ENCODE measurements around the gene SNX33. TPM values are rescaled to one million over a fixed set of nuclear protein-coding genes. Genes with fewer than 3 reads are reported as not detected.
A peak's percentile ranks its signal among the peaks of the same experiment; 100 is the strongest.

The SNX33 gene
- total and polyA plus RNA-seq, 9 donors, result 16.0 to 37.3 (median 28.3) TPM

DNA sequence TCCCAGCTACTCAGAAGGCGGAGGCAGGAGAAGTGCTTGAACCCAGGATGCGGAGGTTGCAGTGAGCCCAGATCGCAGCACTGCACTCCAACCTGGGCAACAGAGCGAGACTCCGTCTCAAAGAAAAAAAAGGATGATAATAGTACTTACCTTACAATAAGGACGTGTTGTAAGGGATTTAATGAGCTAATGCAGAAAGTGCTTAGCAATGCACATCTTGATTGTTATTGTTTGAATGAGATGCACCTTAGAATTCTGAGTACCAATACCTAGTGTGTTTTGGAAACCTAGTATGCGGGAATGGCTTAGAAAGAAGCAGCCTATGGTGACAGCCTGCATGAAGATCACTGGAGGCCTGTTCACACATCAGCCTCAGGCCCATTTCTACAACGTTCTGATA lies 41.7 kb upstream of the SNX33 start:
- no peak for TF ChIP-seq EP300 (IDR thresholded peaks at IDR 0.05)
- TF ChIP-seq, protein P1, sequence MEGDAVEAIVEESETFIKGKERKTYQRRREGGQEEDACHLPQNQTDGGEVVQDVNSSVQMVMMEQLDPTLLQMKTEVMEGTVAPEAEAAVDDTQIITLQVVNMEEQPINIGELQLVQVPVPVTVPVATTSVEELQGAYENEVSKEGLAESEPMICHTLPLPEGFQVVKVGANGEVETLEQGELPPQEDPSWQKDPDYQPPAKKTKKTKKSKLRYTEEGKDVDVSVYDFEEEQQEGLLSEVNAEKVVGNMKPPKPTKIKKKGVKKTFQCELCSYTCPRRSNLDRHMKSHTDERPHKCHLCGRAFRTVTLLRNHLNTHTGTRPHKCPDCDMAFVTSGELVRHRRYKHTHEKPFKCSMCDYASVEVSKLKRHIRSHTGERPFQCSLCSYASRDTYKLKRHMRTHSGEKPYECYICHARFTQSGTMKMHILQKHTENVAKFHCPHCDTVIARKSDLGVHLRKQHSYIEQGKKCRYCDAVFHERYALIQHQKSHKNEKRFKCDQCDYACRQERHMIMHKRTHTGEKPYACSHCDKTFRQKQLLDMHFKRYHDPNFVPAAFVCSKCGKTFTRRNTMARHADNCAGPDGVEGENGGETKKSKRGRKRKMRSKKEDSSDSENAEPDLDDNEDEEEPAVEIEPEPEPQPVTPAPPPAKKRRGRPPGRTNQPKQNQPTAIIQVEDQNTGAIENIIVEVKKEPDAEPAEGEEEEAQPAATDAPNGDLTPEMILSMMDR (IDR thresholded peaks at IDR 0.05), result no peak
- no peak for TF ChIP-seq POLR2A (IDR thresholded peaks at IDR 0.05)
- WGBS, 3 donors, result 91 to 93% (median 93%) methylated on average over 8 of the region's 8 CpGs
- no peak overlapping the region for H3K27ac ChIP-seq

DNA sequence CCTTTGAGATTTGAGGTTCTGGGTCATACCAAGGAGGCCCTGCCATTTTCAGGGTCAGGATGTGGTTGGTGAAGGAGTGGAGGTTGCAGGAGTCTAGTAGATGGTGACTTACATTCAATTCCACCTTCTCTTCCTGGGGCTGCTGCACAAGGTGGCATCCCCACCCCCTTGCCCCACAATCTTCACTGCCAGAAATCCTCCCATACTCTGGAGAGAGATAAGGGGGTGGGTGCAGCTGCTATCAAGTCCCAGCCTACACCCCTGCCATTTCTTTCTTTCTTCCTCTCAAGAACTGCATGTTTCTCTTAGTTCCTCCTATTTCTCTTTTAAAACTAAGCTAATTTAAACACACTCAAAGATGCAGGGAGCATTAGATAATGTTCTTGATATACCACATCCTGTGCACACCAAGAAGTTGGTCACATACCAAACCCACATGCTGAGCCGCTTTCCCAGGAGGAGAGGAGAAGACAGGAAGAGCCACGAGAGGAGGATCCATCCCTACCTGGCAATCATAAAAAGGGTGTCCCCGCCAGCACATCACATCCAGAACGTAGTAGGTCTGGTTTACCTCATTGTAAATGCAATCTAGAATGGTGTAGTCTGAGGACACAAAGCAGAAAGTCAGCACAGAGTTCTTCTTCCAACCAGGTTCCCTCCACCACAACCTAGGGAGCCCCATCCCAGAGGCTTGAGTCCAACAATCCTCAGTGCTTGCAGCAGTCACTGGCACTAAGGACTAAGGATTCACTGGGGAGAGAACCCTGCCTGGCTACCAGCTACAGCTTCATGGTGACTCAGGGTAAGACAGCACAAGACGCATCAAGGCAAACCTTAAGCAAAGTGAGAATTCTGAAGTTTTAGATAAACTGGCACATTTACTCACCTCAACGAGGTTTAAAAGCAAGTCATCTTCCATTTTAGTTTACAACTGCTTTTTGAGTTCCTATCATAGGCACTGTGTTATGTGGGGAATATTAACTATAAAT lies 40.7 kb upstream of the SNX33 start:
- intact Hi-C loops (cut with DNase I), result loop anchor here in 1 of 4 donors (10.0 kb wide), 1 partner anchor 78 kb away; no protein-coding TSS in a partner anchor
- H3K9me3 ChIP-seq, result no peaks in the 10 kb centered on the region
- no peaks in the 10 kb centered on the region for H3K36me3 ChIP-seq
- no peak overlapping the region for H3K4me3 ChIP-seq
- DNase-seq, result no peak
- 79 to 82% (median 80%) methylated on average over 6 of the region's 6 CpGs for WGBS, 3 donors
- H3K4me1 ChIP-seq (ENCODE audit: insufficient read depth), result no peaks in the 10 kb centered on the region
- no peak overlapping the region for H3K27ac ChIP-seq
- no peaks in the 10 kb centered on the region for H3K27me3 ChIP-seq
- TF ChIP-seq, protein P1 (IDR thresholded peaks at IDR 0.05), result no peak
- TF ChIP-seq POLR2A (IDR thresholded peaks at IDR 0.05) (no peak), EP300 (IDR thresholded peaks at IDR 0.05) (no peak)

More for the DNA sequence above, 41.7 kb upstream of the SNX33 start:
- Histone ChIP-seq H3K36me3 (no peaks in the 10 kb centered on the region), H3K9me3 (no peaks in the 10 kb centered on the region), H3K4me3 (no peak overlapping the region), H3K4me1 (ENCODE audit: insufficient read depth) (no peaks in the 10 kb centered on the region), H3K27me3 (no peaks in the 10 kb centered on the region)
- no peak for DNase-seq
- intact Hi-C loops (cut with DNase I), result loop anchor here in 1 of 4 donors (10.0 kb wide), 1 partner anchor 79 kb away; no protein-coding TSS in a partner anchor

DNA sequence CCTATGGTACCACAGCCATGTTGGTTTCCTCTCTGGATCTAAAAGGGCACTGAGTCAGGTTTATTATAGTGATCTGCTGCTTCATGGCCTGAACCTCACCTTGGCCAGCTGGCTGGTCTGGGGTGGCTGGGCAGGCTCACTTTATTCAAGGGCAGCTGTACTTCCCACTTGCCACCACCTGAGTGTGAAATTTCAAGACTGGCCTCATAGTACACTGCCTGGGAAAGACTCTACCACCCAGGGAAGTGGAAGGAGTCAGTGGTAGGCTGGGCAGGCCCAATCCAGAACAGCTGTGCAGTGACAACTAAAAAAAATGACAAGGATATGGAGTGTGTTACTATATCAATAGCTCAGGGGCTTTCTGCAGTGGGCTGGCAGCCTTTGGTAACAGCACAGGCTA lies 30.9 kb upstream of the SNX33 start:
- intact Hi-C loops (cut with DNase I), result loop anchor here in 2 of 4 donors (10.0 kb wide), 2 partner anchors 92 to 102 kb away; no protein-coding TSS in a partner anchor
- Histone ChIP-seq H3K9me3 (no peaks in the 10 kb centered on the region), H3K27me3 (no peaks in the 10 kb centered on the region), H3K4me1 (ENCODE audit: insufficient read depth) (peaks cover 14% of the 10 kb centered on the region), H3K27ac (no peak overlapping the region), H3K36me3 (no peaks in the 10 kb centered on the region), H3K4me3 (no peak overlapping the region)
- DNase-seq, result no peak
- TF ChIP-seq POLR2A (IDR thresholded peaks at IDR 0.05) (no peak), EP300 (IDR thresholded peaks at IDR 0.05) (no peak)
- TF ChIP-seq, protein P1 (IDR thresholded peaks at IDR 0.05), result no peak

DNA sequence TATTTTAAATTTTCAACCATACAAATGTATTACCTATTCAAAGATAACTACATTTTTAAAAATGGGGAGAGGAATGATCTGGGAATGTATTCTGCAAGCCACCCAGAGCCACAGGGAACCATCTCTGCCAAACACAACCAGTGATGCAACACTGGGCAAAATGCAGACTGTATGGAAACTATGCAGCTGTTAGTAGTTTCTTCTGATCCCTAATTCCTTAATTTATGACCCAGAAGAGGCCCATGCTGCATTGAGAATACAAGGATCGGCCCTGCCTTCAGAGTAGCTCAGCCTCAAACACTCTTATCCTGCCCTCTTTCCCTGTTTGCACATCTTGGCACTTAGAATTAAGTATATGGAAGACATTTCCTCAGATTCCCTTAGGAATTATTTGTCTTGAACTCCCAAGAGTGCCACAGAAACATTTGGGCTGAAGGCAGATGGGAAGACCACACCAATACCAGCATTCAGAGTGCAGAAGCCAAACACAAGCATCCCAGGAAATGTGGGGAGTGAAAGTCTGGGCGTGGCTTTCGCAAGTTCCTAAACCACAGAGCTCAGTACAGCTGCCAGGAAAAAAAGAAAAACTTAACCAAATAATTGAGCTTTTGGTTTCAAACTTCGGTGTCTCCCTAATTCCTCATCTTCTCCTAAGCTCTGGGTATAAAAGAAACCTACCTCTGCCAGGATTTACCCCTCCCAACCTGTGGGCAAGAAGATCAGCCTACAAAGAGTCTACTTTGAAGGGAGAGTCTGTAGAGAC lies 27.5 kb upstream of the SNX33 start:
- peaks cover 14% of the 10 kb centered on the region for H3K4me1 ChIP-seq (ENCODE audit: insufficient read depth)
- H3K36me3 ChIP-seq, result no peaks in the 10 kb centered on the region
- H3K27ac ChIP-seq, result peak overlapping the region in 1 of 2 donors; percentile 72
- no peaks in the 10 kb centered on the region for H3K9me3 ChIP-seq
- WGBS, 3 donors, result 4 to 6% (median 5%) methylated on average over 4 of the region's 4 CpGs
- intact Hi-C loops (cut with DNase I), result loop anchor here in 2 of 4 donors (5.0 to 10.0 kb wide), 2 partner anchors 248 to 255 kb away; partner anchors contain the start of gene MAN2C1 (in 1 of the 2)
- DNase-seq, result peak in 2 of 5 donors; percentile 38 to 50
- H3K4me3 ChIP-seq, result no peak overlapping the region
- TF ChIP-seq POLR2A (IDR thresholded peaks at IDR 0.05) (no peak), EP300 (IDR thresholded peaks at IDR 0.05) (no peak)
- TF ChIP-seq, protein P1 (IDR thresholded peaks at IDR 0.05), result no peak
- H3K27me3 ChIP-seq, result no peaks in the 10 kb centered on the region
